ENCODE measurements around the gene FAM174B. TPM values are rescaled to one million over a fixed set of nuclear protein-coding genes. Genes with fewer than 3 reads are reported as not detected.

Gene FAM174B
- total RNA-seq, 3 donors from 2014 or later (not counting 1 experiment from before 2014, with no cell fraction given): 0.68 to 2.6 (median 0.88) TPM

GRCh38 chr15:92676561-92676960 lies 21.0 kb upstream of the FAM174B start:
- no peaks in the 10 kb centered on the region for H3K9me3 Mint-ChIP-seq
- H3K27ac ChIP-seq (ENCODE audit: low read length): no peak overlapping the region
- H3K27ac Mint-ChIP-seq: no peak overlapping the region
- H3K4me1 Mint-ChIP-seq: no peaks in the 10 kb centered on the region
- peaks cover 3% of the 10 kb centered on the region for H3K27me3 ChIP-seq (ENCODE audit: control insufficient read depth, insufficient read depth, low read length)
- WGBS (ENCODE audit: insufficient coverage): 100% methylated on average over 2 of the region's 2 CpGs
- no peaks in the 10 kb centered on the region for H3K4me1 ChIP-seq (ENCODE audit: control insufficient read depth, insufficient read depth, low read length)
- H3K27me3 Mint-ChIP-seq (ENCODE audit: low read depth in 2 of 2): peaks cover 7 to 20% of the 10 kb centered on the region in 2 donors
- no peaks in the 10 kb centered on the region for H3K36me3 ChIP-seq (ENCODE audit: control insufficient read depth, insufficient read depth, low read length)
- H3K36me3 Mint-ChIP-seq: no peaks in the 10 kb centered on the region
- DNase-seq: no peak
- TF ChIP-seq CTCF (IDR thresholded peaks at IDR 0.05): no peak
- no peak overlapping the region for H3K4me3 Mint-ChIP-seq
- no peaks in the 10 kb centered on the region for H3K9me3 ChIP-seq (ENCODE audit: control insufficient read depth, insufficient read depth, low read length)
- H3K4me3 ChIP-seq (ENCODE audit: low read length): no peak overlapping the region
- intact Hi-C loops (cut with micrococcal nuclease): no loop called here
- no peak for ATAC-seq

DNA sequence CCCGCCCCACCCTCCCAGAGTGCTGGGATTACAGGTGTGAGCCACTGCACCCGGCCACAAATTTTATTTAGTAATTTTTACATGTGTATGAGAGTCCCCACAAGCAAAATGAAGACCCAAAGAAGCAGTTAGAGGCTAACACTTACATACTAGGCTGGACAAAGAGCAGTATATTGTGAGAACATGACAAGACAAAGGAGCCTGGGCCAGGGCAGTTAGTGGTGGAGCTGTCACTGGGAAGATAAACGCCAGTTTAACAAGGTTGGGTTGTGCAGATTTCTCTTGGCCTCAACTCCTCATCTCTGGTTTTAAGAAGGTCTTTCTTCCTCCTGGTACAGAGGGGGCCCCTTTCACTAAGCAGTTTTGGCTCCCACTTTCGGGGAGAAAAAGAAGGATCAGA lies 19.9 kb upstream of the FAM174B start:
- no peaks in the 10 kb centered on the region for H3K36me3 ChIP-seq (ENCODE audit: control insufficient read depth, insufficient read depth, low read length)
- no peak overlapping the region for H3K4me3 Mint-ChIP-seq
- no peak overlapping the region for H3K4me3 ChIP-seq (ENCODE audit: low read length)
- no peak for TF ChIP-seq CTCF (IDR thresholded peaks at IDR 0.05)
- peaks cover 7 to 20% of the 10 kb centered on the region in 2 donors for H3K27me3 Mint-ChIP-seq (ENCODE audit: low read depth in 2 of 2)
- H3K27ac ChIP-seq (ENCODE audit: low read length): no peak overlapping the region
- no peaks in the 10 kb centered on the region for H3K4me1 ChIP-seq (ENCODE audit: control insufficient read depth, insufficient read depth, low read length)
- intact Hi-C loops (cut with micrococcal nuclease): no loop called here
- no peaks in the 10 kb centered on the region for H3K9me3 Mint-ChIP-seq
- peaks cover 3% of the 10 kb centered on the region for H3K27me3 ChIP-seq (ENCODE audit: control insufficient read depth, insufficient read depth, low read length)
- ATAC-seq (no peak), DNase-seq (no peak)
- no peak overlapping the region for H3K27ac Mint-ChIP-seq
- H3K4me1 Mint-ChIP-seq: no peaks in the 10 kb centered on the region
- no peaks in the 10 kb centered on the region for H3K9me3 ChIP-seq (ENCODE audit: control insufficient read depth, insufficient read depth, low read length)
- H3K36me3 Mint-ChIP-seq: no peaks in the 10 kb centered on the region
- 90% methylated on average over 4 of the region's 4 CpGs for WGBS (ENCODE audit: insufficient coverage)

- no peak overlapping the region for H3K27ac Mint-ChIP-seq
- ATAC-seq: no peak
- H3K9me3 ChIP-seq (ENCODE audit: control insufficient read depth, insufficient read depth, low read length): no peaks in the 10 kb centered on the region
- H3K36me3 ChIP-seq (ENCODE audit: control insufficient read depth, insufficient read depth, low read length): no peaks in the 10 kb centered on the region
- H3K36me3 Mint-ChIP-seq: no peaks in the 10 kb centered on the region
- intact Hi-C loops (cut with micrococcal nuclease): no loop called here
- H3K4me3 Mint-ChIP-seq: no peak overlapping the region
- WGBS (ENCODE audit: insufficient coverage): 92% methylated on average over 6 of the region's 6 CpGs
- peaks cover 3% of the 10 kb centered on the region for H3K27me3 ChIP-seq (ENCODE audit: control insufficient read depth, insufficient read depth, low read length)
- peaks cover 6 to 16% of the 10 kb centered on the region in 2 donors for H3K27me3 Mint-ChIP-seq (ENCODE audit: low read depth in 2 of 2)
- no peak for DNase-seq
- TF ChIP-seq CTCF (IDR thresholded peaks at IDR 0.05): no peak
- H3K4me1 ChIP-seq (ENCODE audit: control insufficient read depth, insufficient read depth, low read length): no peaks in the 10 kb centered on the region
- H3K9me3 Mint-ChIP-seq: no peaks in the 10 kb centered on the region
- no peak overlapping the region for H3K27ac ChIP-seq (ENCODE audit: low read length)
- no peak overlapping the region for H3K4me3 ChIP-seq (ENCODE audit: low read length)
- H3K4me1 Mint-ChIP-seq: no peaks in the 10 kb centered on the region
Observed at GRCh38 chr15:92674347-92674746, 18.8 kb upstream of the FAM174B start.

DNA sequence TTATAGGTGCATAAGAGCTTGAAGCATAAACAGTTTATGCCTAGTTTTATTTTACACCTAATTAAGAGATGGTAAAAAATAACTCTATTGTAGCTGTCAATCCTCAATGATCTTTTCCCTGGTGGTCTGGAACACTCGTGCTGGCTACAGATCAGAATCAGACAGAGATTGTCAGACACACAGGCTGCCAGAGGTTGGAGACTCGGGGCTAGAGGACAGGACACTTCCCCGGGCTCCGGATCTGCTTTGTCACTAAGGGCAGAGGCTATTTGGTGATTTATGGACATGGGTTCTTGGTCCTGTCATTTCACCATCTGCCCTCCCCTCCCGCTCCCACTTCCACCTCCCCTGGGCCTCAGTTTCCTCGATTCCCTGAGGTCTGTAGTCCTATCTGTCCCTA lies 16.5 kb upstream of the FAM174B start:
- H3K36me3 Mint-ChIP-seq: no peaks in the 10 kb centered on the region
- intact Hi-C loops (cut with micrococcal nuclease): no loop called here
- Histone ChIP-seq H3K27me3 (ENCODE audit: control insufficient read depth, insufficient read depth, low read length) (no peaks in the 10 kb centered on the region), H3K27ac (ENCODE audit: low read length) (no peak overlapping the region), H3K4me1 (ENCODE audit: control insufficient read depth, insufficient read depth, low read length) (no peaks in the 10 kb centered on the region), H3K9me3 (ENCODE audit: control insufficient read depth, insufficient read depth, low read length) (no peaks in the 10 kb centered on the region), H3K4me3 (ENCODE audit: low read length) (no peak overlapping the region), H3K36me3 (ENCODE audit: control insufficient read depth, insufficient read depth, low read length) (no peaks in the 10 kb centered on the region)
- H3K27me3 Mint-ChIP-seq (ENCODE audit: low read depth in 2 of 2): peaks cover 10% of the 10 kb centered on the region in 2 donors
- DNase-seq (no peak), ATAC-seq (no peak)
- WGBS (ENCODE audit: insufficient coverage): 68% methylated on average over 4 of the region's 6 CpGs
- no peak for TF ChIP-seq CTCF (IDR thresholded peaks at IDR 0.05)
- no peak overlapping the region for H3K27ac Mint-ChIP-seq
- H3K4me1 Mint-ChIP-seq: no peaks in the 10 kb centered on the region
- no peak overlapping the region for H3K4me3 Mint-ChIP-seq
- no peaks in the 10 kb centered on the region for H3K9me3 Mint-ChIP-seq

All from natural killer cell (primary cell).